H9 (cell line): ENCODE data around the gene CTIF. TPM values are rescaled to one million over a fixed set of nuclear protein-coding genes. Genes with fewer than 3 reads are reported as not detected.

Source experiments
- DNase-seq: peaks from one replicate; pipeline ENCODE4 v3.0.0-alpha.2; 2017
- H2AFZ ChIP-seq: one replicate; pipeline ENCODE4 v1.6.1; 2013; ENCODE audit warnings: mild to moderate bottlenecking, low read length, control low read depth, moderate library complexity
- H2AK5ac ChIP-seq: 2 replicates; pipeline ENCODE4 v1.6.1; 2013; ENCODE audit warnings: low read length, control low read depth, mixed read lengths; ENCODE audit not compliant: insufficient read length
- H2BK120ac ChIP-seq: one replicate; pipeline ENCODE4 v1.6.1; 2013; ENCODE audit warnings: low read depth, mild to moderate bottlenecking, low read length, control low read depth, inconsistent platforms; ENCODE audit not compliant: poor library complexity, severe bottlenecking
- H2BK12ac ChIP-seq: 2 replicates; pipeline ENCODE4 v1.6.1; 2013; ENCODE audit warnings: low read length, control low read depth, mixed read lengths, low read depth; ENCODE audit not compliant: insufficient read length
- H2BK15ac ChIP-seq: 2 replicates; pipeline ENCODE4 v1.6.1; 2013; ENCODE audit warnings: low read depth, low read length, control low read depth
- H2BK20ac ChIP-seq: one replicate; pipeline ENCODE4 v1.6.1; 2013; ENCODE audit warnings: low read depth, mild to moderate bottlenecking, low read length, control low read depth, inconsistent platforms; ENCODE audit not compliant: poor library complexity, severe bottlenecking
- H2BK5ac ChIP-seq: 2 replicates; pipeline ENCODE4 v1.6.1; 2013; ENCODE audit warnings: low read length, control low read depth, mixed read lengths; ENCODE audit not compliant: insufficient read length
- H3K14ac ChIP-seq: 2 replicates; pipeline ENCODE4 v1.6.1; 2013; ENCODE audit warnings: low read length, control low read depth; ENCODE audit not compliant: insufficient read depth
- H3K18ac ChIP-seq: 2 replicates; pipeline ENCODE4 v1.6.1; 2013; ENCODE audit warnings: low read depth, mild to moderate bottlenecking, mixed read lengths, low read length, control low read depth; ENCODE audit not compliant: insufficient read length
- H3K23ac ChIP-seq: 2 replicates; pipeline ENCODE4 v1.6.1; 2013; ENCODE audit warnings: low read length, control low read depth, mixed read lengths, low read depth; ENCODE audit not compliant: insufficient read length
- H3K23me2 ChIP-seq: 2 replicates; pipeline ENCODE4 v1.6.1; 2013; ENCODE audit warnings: low read depth, mild to moderate bottlenecking, mixed read lengths, low read length, control low read depth; ENCODE audit not compliant: insufficient read length, poor library complexity, severe bottlenecking
- H3K27ac ChIP-seq: 2 replicates; pipeline ENCODE4 v1.5.1; 2013; ENCODE audit warnings: low read length, control low read depth, mixed read lengths, low read depth; ENCODE audit not compliant: insufficient read length
- H3K27me3 ChIP-seq: 2 replicates; pipeline ENCODE4 v1.6.1; 2013; ENCODE audit warnings: low read length, control low read depth, inconsistent platforms; ENCODE audit not compliant: insufficient read depth
- H3K4ac ChIP-seq: 2 replicates; pipeline ENCODE4 v1.6.1; 2013; ENCODE audit warnings: low read depth, mild to moderate bottlenecking, control low read depth, inconsistent platforms, low read length, moderate library complexity
- H3K4me1 ChIP-seq: 2 replicates; pipeline ENCODE4 v1.6.1; 2013; ENCODE audit warnings: low read length, control low read depth, inconsistent platforms; ENCODE audit not compliant: insufficient read depth
- H3K4me2 ChIP-seq: 2 replicates; pipeline ENCODE4 v1.6.1; 2013; ENCODE audit warnings: low read length, control low read depth, mixed read lengths; ENCODE audit not compliant: insufficient read length, insufficient read depth
- H3K56ac ChIP-seq: 2 replicates; pipeline ENCODE4 v1.6.1; 2013; ENCODE audit warnings: low read depth, mild to moderate bottlenecking, mixed read lengths, low read length, control low read depth; ENCODE audit not compliant: insufficient read length
- H3K79me1 ChIP-seq: 2 replicates; pipeline ENCODE4 v1.6.1; 2013; ENCODE audit warnings: low read depth, mild to moderate bottlenecking, moderate library complexity, low read length, control low read depth, inconsistent platforms; ENCODE audit not compliant: insufficient read depth, poor library complexity, severe bottlenecking
- H3K79me2 ChIP-seq: 2 replicates; pipeline ENCODE4 v1.6.1; 2013; ENCODE audit warnings: low read length, control low read depth, inconsistent platforms; ENCODE audit not compliant: insufficient read depth
- H3K9ac ChIP-seq: 2 replicates; pipeline ENCODE4 v1.6.1; 2013; ENCODE audit warnings: low read length, control low read depth, mixed read lengths; ENCODE audit not compliant: insufficient read length; ENCODE audit errors: extremely low read depth
- H3K9me3 ChIP-seq: one replicate; pipeline ENCODE4 v1.6.1; 2013; ENCODE audit warnings: low read depth, low read length, inconsistent platforms; ENCODE audit not compliant: control insufficient read depth
- H3T11ph ChIP-seq: one replicate; pipeline ENCODE4 v1.6.1; 2013; ENCODE audit warnings: mild to moderate bottlenecking, low read length, control low read depth, inconsistent platforms
- H4K20me1 ChIP-seq: one replicate; pipeline ENCODE4 v1.6.1; 2013; ENCODE audit not compliant: control insufficient read depth, insufficient read length, insufficient read depth
- H4K5ac ChIP-seq: 2 replicates; pipeline ENCODE4 v1.6.1; 2013; ENCODE audit warnings: low read depth, mild to moderate bottlenecking, mixed read lengths, low read length, control low read depth; ENCODE audit not compliant: insufficient read length
- H4K8ac ChIP-seq: replicated peaks from 2 replicates; pipeline ENCODE4 v1.6.1; 2013; ENCODE audit warnings: low read length, control low read depth, mixed read lengths, low read depth; ENCODE audit not compliant: insufficient read length
- H4K91ac ChIP-seq: 2 replicates; pipeline ENCODE4 v1.6.1; 2013; ENCODE audit warnings: low read depth, mild to moderate bottlenecking, moderate library complexity, mixed read lengths, low read length, control low read depth; ENCODE audit not compliant: insufficient read length
- H3K27ac Mint-ChIP-seq, 3 experiments: 2 replicates in 2 of 3; 3 replicates in 1 of 3; pipeline ENCODE4 v1.8.0; 2020 to 2021; ENCODE audit warnings: mixed read lengths in 3 of 3, mild to moderate bottlenecking in 1 of 3, moderate library complexity in 1 of 3
- H3K27me3 Mint-ChIP-seq: 2 replicates; pipeline ENCODE4 v1.8.0; 2021; ENCODE audit warnings: low read depth, mild to moderate bottlenecking, moderate library complexity, mixed read lengths
- H3K36me3 Mint-ChIP-seq, 3 experiments: 2 replicates in 2 of 3; 3 replicates in 1 of 3; pipeline ENCODE4 v1.8.0; 2020 to 2021; ENCODE audit warnings: low read depth in 3 of 3, mixed read lengths in 3 of 3; ENCODE audit not compliant: insufficient read depth in 1 of 3
- H3K4me1 Mint-ChIP-seq, 2 experiments: 2 replicates each; pipeline ENCODE4 v1.8.0; 2020; ENCODE audit warnings: mixed read lengths in 2 of 2
- H3K4me3 Mint-ChIP-seq, 2 experiments: 2 replicates in 1 of 2; 3 replicates in 1 of 2; pipeline ENCODE4 v1.8.0; 2020 to 2021; ENCODE audit warnings: mild to moderate bottlenecking in 2 of 2, mixed read lengths in 2 of 2, moderate library complexity in 1 of 2
- H3K9me3 Mint-ChIP-seq, 2 experiments: 2 replicates in 1 of 2; 3 replicates in 1 of 2; pipeline ENCODE4 v1.8.0; 2020; ENCODE audit warnings: mild to moderate bottlenecking in 2 of 2, mixed read lengths in 2 of 2, moderate library complexity in 1 of 2
- WGBS: extraction: QIAGEN DNeasy Blood & Tissue Kit; methylation state at CpG from one replicate; pipeline ENCODE4 v1.1.7; 2013; ENCODE audit warnings: missing lambda C conversion rate, low lambda C conversion rate, mixed read lengths; ENCODE audit not compliant: insufficient read length; ENCODE audit errors: extremely low coverage; 5-methylcytosine and 5-hydroxymethylcytosine counted together
- total RNA-seq: library from RNA; stranded (reverse); gene quantifications from 2 replicates; pipeline ENCODE4 v1.2.1, GENCODE V29; 2021
- TF ChIP-seq, protein P1 (sequence below): fragments of 200-600 bp; sonication (generic); conservative IDR thresholded peaks from 3 replicates; pipeline ENCODE4 v1.8.0; 2021; ENCODE audit warnings: antibody characterized with exemption, mild to moderate bottlenecking

Gene CTIF
- total RNA-seq, 1 experiment from 2014 or later = 15.8 TPM

DNA sequence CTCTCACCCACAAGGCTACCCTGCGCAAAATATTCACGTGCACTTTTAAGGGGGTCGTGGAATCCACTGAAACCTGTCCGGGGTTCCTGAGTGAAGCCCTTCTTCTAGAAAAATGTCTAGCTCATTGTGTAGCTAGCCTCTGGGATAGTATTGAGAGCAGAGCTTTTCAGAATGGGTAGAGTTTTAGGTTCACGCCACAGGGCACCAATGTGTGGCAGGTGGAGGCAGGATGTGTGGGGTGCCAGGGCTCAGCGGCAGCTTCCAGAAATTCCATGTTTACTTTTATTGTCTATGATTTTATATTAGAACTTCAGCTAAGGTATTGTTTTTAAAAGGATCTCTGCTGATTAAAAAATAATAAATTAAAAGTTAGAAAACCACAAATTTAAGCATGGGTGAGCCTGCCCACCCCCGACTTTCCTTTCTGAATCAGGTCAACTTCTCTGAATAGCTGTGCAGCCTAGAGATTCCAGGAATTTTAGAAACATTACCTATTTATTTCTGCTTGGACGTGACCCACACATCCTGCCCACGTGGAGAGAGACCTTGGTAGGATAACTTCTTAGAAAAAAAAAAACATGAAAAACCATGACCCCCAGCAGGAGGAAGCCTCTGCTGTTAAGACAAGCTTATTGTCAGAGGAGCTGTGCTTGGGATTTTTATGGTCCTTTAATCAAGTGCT lies 163.7 kb downstream of the CTIF start:
- H3K27ac ChIP-seq = no peak overlapping the region
- no CpG with 5 or more reads among the region's 9 CpGs for WGBS
- no peak for DNase-seq
- H2BK5ac ChIP-seq = no peak overlapping the region
- no peaks in the 10 kb centered on the region for H3K79me1 ChIP-seq
- H3K56ac ChIP-seq = no peak overlapping the region
- H3K14ac ChIP-seq = no peak overlapping the region
- no peaks in the 10 kb centered on the region for H3K27me3 ChIP-seq
- H4K5ac ChIP-seq = no peak overlapping the region
- no peak overlapping the region for H2AFZ ChIP-seq
- H3K79me2 ChIP-seq = no peaks in the 10 kb centered on the region
- H2BK120ac ChIP-seq = no peak overlapping the region
- H2AK5ac ChIP-seq = no peak overlapping the region
- H2BK20ac ChIP-seq = no peak overlapping the region
- no peak overlapping the region for H4K8ac ChIP-seq
- no peaks in the 10 kb centered on the region; a peak in 1 of 7 replicates for H3K36me3 Mint-ChIP-seq
- H3K9me3 Mint-ChIP-seq = no peaks in the 10 kb centered on the region
- H3K4me1 Mint-ChIP-seq = no peaks in the 10 kb centered on the region
- no peak overlapping the region for H3K4me2 ChIP-seq
- no peaks in the 10 kb centered on the region for H4K20me1 ChIP-seq
- H2BK12ac ChIP-seq = no peak overlapping the region
- H2BK15ac ChIP-seq = no peak overlapping the region
- H3K18ac ChIP-seq = no peak overlapping the region
- H3K4me1 ChIP-seq = no peaks in the 10 kb centered on the region
- no peaks in the 10 kb centered on the region for H3K27me3 Mint-ChIP-seq
- H3K9ac ChIP-seq = no peak overlapping the region
- H3K4ac ChIP-seq = no peak overlapping the region
- H3K23ac ChIP-seq = no peak overlapping the region
- no peaks in the 10 kb centered on the region for H3K9me3 ChIP-seq
- no peak overlapping the region for H3T11ph ChIP-seq
- TF ChIP-seq, protein P1, sequence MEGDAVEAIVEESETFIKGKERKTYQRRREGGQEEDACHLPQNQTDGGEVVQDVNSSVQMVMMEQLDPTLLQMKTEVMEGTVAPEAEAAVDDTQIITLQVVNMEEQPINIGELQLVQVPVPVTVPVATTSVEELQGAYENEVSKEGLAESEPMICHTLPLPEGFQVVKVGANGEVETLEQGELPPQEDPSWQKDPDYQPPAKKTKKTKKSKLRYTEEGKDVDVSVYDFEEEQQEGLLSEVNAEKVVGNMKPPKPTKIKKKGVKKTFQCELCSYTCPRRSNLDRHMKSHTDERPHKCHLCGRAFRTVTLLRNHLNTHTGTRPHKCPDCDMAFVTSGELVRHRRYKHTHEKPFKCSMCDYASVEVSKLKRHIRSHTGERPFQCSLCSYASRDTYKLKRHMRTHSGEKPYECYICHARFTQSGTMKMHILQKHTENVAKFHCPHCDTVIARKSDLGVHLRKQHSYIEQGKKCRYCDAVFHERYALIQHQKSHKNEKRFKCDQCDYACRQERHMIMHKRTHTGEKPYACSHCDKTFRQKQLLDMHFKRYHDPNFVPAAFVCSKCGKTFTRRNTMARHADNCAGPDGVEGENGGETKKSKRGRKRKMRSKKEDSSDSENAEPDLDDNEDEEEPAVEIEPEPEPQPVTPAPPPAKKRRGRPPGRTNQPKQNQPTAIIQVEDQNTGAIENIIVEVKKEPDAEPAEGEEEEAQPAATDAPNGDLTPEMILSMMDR = no peak
- H3K4me3 Mint-ChIP-seq = no peak overlapping the region
- H3K23me2 ChIP-seq = no peaks in the 10 kb centered on the region
- H3K27ac Mint-ChIP-seq = no peak overlapping the region
- no peak overlapping the region for H4K91ac ChIP-seq
